ENCODE measurements around the gene C6orf136. TPM values are rescaled to one million over a fixed set of nuclear protein-coding genes. Genes with fewer than 3 reads are reported as not detected.
A peak's percentile ranks its signal among the peaks of the same experiment; 100 is the strongest.
"Not testable (repeated sequence)": the region's sequence is repeated elsewhere in the genome, so short reads cannot be mapped to it uniquely, and the experiment has no call there.

C6orf136 gene, protein sequence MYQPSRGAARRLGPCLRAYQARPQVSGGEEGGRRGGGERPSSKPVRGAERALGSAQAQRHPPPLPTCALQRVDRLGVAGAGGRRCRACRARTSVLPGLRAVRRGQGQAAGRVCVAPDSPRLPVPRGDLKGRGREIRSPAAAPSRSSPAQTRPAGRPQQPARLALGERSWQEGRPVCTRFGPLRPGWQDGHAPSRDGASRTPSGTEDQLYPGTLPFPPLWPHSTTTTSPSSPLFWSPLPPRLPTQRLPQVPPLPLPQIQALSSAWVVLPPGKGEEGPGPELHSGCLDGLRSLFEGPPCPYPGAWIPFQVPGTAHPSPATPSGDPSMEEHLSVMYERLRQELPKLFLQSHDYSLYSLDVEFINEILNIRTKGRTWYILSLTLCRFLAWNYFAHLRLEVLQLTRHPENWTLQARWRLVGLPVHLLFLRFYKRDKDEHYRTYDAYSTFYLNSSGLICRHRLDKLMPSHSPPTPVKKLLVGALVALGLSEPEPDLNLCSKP
- 16.1 TPM for polyA plus RNA-seq (ENCODE audit: insufficient read length)

DNA sequence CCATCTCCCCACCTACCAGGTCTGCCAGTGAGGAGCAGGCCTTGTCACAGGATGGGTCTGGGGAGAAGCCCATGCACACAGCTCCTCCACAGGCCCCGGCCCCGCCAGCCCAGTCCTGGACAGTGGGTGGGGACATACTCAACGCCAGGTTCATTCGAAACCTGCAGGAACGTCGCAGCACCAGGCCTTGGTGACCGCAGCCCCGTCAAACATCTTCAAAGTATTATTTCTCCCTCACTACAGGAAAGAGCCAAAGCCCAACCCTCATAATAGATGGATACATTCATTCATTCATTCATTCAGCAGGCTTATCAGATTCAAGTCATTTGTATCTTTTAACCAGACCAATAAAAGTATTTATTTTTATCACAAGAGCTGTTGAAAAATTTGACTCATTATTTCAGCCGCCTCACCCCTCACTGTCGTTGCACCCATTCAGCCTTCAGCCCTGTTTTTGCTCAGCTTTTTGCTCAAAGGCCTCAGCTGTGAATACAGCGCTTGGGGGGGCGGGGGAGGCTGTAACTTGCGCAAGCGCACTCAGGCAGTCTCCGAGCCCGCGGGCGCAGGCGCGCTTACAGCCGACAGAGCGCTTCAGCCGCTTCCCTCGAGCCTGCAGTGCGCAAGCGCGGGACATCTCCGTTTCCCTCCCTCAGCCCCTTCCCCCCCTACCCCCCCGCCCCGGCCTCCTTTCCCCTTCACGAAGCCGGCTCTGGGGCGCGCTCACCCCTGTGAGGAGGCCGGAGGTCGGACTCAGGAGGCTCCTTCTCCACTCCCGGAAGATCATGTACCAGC, at the start of gene C6orf136:
C6orf136 (plus strand) TSS at position 684 of the 792 bp plus-strand sequence; CDS start at position 783, 99 bp downstream.
- DNase-seq (ENCODE audit: low read depth) = peak; percentile 80

DNA sequence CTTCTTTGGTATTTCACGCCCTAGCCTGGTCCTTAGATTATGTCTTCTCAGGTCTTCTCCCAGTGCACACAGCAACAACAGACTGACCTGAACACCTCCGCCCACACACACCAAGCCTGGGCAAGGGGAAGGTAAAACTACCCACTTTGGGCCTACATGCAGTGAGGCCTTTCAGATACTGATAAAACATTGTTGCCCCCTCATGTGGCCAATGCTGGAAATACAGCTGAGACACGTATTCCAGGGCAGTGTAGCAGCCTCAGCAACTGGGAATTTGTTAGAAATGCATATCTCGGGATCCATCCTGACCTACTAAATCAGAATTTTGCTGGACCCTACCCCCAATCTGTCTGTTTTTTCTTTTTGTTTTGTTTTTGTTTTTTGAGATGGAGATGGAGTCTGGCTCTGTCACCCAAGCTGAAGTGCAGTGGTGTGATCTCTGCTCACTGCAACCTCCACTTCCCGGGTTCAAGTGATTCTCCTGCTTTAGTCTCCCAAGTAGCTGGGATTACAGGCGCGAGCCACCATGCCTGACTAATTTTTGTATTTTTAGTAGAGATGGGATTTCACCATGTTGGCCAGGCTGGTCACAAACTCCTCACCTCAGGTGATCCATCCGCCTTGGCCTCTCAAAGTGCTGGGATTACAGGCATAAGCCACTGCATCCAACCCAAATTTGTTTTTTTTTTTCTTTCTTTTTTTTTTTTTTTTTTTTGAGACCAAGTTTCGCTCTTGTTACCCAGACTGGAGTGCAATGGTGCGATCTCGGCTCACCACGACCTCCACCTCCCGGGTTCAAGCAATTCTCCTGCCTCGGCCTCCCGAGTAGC, 49.4 kb upstream of the C6orf136 start:
- DNase-seq (ENCODE audit: low read depth) = not testable (repeated sequence)

DNA sequence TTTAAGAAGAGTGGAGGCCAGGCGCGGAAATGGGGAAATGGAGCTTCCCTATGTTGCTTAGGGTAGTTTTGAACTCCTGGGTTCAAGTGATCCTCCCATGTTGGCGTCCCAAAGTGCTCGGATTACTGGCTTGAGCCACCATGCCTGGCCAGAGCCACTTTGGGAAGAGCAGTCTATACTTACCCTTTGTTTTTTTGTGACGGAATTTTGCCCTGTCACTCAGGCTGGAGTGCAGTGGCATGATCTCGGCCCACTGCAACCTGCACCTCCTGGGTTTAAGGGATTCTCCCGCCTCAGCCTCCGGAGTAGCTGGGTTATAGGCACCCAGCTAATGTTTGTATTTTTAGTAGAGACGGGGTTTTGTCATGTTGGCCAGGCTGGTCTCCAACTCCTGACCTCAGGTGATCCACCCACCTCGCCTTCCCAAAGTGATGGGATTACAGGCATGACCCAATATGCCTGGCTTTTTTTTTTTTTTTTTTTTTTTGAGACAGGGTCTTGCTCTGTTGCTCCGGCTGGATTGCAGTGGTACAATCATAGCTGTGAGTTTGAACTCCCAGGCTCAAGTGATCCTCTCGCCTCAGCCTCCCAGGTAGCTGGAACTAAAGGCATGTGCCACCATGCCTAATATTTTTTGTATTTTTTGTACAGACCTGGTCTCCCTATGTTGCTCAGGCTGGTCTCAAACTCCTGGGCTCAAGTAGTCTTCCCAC, 47.9 kb upstream of the C6orf136 start:
- no peak for DNase-seq (ENCODE audit: low read depth)

DNA sequence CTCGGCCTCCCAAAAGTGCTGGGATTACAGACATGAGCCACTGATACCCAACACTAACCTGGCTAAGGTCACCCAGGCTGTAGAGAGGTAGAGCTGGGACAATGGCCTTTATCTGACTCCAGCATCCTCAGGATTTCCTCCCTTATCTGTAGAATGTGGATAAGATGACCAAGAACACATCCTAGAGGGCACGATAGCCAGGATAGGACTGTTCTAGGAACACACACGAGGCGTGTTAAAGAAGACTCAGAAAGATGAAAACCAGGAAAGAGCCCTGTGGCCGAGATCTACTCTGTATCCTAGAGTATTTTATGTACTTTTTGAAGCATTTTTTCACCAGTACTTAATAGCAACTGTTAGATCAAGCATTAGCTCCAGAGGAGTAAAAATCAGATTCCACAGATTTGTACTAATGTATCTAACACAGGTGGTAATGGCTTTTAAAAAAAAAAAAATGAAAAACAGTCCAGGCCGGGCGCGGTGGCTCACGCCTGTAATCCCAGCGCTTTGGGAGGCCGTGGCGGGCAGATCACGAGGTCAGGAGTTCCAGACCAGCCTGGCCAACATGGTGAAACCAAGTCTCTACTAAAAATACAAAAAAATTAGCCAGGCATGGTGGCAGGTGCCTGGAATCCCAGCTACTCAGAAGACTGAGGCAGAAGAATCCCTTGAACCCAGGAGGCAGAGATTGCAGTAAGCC, 47.2 kb upstream of the C6orf136 start:
- DNase-seq (ENCODE audit: low read depth) = no peak

DNA sequence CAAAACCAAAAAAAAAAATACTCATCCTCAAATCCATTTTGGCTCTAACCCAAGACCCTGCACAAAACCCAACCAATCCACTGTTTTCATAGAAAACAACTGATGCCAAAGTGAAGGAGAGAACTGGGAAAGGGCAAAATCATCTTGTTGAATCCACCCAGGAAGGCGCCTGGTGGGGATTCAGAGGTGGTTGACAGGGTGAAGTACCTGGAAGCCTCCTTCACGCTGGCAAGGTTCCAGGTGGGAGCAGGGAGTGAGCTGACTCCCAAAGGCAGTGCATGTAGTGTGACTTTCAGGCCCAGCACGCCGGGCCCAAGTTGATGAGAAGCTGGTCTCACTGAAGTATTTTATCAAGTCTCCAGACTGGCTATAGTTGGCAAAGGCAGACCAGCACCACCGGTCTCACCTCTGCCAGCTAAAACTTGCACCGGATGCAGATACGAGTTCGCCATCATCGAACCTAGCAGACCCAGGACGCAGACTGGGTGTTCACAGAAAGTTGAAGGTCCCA, 46.4 kb upstream of the C6orf136 start:
- DNase-seq (ENCODE audit: low read depth) = no peak

DNA sequence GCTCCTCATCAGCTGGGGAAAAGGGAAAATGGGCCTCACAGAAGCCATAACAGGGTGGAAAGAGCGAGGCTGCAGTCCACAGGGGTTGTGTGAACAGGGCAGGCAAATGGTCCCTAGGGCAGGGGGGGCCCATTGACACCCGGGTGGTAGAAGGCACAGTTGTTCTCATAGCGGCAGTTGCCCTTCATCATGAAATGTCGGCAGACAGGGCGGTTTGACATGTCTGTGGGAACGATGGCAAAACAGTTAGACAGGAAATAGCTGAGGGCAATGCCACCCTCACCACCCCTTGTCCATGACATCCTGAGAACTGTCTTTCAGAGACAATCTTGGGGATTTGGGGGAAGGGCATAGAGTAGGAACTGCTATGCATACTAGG, 45.5 kb upstream of the C6orf136 start:
- DNase-seq (ENCODE audit: low read depth) = no peak

DNA sequence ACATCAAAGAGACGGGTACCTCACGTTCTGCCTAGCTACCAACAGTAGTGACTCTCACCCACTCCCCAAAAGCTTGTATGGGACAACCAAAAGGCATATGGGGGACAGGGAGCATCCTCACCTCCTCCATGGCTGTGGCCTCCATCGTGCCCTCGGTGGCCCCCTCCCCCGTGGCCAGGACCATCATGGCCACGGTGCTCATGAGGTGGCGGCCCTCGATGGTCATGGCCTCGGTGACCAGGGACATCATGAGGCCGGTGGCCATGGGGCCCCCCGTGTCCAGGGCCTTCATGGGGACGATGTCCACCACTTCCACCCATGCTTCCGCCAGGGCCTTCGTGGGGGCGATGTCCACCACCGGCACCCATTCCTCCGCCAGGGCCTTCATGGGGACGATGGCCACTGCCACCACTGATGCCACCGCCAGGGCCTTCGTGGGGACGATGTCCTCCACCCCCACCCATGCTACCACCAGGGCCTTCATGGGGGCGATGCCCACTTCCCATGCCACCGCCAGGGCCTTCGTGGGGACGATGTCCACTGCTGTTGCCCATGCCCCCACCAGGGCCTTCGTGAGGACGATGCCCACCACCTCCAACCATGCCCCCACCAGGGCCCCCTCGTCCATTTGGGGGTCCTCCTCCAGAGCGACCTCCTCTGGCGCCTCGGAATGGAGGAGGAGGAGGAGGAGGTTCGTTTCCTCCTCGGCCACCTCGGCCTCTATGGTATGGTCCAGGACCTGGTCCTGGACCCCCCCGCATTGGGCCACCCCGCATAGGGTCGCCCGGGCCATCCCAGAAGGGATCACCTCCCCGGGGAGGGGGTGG, 44.9 kb upstream of the C6orf136 start:
- DNase-seq (ENCODE audit: low read depth) = no peak

DNA sequence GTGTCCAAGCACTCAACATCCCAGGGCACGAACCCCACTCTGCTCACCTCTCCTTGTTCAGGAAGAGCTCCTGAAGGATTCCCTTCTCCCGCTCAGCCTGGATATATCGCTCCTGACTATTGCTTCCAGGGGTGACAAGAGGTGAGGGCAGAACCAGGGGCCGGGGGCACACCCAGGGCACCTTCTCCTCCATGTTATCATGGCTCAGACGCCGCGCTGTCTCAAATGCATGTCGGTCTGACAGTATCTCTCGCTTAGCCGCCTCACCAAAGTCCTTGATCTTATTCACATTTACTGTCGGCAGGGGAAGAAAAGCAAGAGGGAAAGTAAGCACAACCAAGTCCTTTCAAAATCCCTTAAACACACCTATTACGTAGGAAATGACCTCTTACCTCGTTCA, 43.0 kb upstream of the C6orf136 start:
- no peak for DNase-seq (ENCODE audit: low read depth)

DNA sequence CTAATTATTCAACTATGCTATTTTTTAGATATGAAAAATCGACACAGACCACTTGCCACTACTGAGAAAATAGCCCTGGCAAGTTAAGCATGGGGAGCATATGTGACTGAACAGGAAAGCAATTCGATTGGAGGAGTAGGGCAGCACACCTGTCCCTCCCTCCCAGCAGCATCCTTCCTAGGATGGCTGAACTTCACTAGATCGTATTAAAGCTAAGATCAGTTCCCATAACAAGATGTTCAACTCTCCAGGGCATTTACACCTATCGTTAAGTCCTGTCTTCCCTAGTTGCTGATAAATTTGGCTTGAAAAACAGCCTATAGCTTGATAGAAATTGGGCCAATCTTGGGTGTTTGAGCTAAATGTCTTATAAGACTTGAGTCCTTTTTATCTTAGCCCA, 36.9 kb upstream of the C6orf136 start:
- no peak for DNase-seq (ENCODE audit: low read depth)

DNA sequence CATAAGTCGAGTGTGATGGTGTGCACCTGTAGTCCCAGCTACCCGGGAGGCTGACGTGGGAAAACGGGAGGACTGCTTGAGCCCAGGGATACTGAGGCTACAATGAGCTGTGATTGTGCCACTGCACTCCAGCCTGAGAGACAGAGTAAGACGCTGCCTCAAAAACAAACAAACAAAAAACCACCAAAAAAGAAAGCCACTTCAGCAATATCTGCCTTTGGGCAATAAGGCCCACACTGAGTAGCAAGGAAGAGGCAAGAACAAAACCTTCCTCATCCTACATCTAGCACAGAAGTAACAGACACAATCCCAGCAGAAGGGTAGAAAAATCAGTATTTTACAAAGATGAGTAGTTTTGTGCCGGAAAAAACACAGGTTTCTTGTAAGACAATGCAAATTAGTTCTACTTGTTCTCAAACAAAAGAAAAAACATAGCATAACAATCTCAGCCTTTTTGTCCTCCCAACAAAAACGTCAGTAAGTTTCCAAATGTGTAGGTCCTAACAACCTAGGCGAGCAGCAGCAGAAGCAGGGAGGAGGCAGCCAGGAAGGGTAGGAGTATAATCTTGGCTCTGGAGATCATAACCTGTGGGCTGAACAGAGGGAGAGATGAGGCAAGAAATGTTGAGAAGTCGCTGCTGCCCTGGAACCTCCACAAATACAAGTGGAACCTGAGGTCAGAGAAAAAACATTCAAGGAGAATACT, 35.6 kb upstream of the C6orf136 start:
- no peak for DNase-seq (ENCODE audit: low read depth)

DNA sequence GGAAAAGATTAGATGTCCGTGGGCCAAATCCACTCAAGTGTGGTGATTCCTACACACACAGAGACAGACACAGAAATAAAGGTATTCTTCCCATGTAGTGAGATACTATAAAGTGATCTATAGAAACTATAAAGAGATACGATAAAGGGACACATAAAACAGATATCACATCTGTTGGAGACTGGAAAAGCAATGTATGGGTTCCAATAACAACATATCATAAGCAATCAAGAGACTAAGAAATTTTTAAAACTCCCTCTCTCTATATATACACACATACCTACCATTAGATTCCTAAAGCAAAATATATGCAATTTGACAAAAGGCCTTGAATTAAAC, 35.1 kb upstream of the C6orf136 start:
- no peak for DNase-seq (ENCODE audit: low read depth)

DNA sequence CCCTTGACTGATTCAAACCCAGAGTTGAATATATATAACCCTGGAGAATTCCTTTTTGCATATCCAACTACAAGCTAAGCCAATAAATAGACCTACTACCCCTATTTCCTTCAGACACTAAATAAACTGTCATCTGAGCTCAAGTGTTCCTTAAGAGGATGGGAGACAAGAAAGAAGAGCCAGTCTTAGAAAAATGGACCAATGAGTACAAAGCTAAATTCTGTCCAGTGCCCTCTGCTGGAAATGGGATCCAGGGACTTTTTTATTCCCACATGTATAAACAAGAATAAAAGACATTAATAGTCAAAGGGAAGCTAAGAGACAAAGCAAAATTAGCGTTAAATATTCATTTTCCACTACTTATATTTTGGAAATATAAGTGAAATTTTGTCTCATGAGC, 34.7 kb upstream of the C6orf136 start:
- no peak for DNase-seq (ENCODE audit: low read depth)

DNA sequence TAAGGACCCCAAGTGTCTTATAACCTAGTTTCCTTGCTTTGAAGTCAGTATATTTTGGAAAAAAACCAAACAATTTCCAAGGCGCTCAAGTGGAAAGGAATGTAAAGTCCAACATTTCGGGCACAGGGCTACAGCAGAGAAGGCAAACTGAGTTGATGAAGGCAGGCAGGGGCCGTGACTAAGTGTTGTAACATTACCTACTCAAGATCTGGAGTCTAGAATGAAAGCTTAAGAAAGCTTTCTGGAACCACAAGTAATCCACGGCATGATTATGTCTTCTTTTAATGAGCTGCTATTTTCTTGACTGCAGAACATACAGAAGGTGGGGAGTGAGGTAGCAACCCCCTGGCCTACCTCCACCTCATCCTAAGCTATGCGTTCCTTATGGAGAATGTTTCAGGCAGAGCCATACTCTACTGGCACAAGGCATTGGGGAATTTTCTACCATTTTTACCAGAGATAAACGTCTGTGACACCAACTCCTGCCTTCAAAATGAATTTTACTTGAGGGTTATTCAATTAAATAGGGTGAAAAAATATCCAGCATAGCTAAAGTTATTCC, 34.2 kb upstream of the C6orf136 start:
- no peak for DNase-seq (ENCODE audit: low read depth)

DNA sequence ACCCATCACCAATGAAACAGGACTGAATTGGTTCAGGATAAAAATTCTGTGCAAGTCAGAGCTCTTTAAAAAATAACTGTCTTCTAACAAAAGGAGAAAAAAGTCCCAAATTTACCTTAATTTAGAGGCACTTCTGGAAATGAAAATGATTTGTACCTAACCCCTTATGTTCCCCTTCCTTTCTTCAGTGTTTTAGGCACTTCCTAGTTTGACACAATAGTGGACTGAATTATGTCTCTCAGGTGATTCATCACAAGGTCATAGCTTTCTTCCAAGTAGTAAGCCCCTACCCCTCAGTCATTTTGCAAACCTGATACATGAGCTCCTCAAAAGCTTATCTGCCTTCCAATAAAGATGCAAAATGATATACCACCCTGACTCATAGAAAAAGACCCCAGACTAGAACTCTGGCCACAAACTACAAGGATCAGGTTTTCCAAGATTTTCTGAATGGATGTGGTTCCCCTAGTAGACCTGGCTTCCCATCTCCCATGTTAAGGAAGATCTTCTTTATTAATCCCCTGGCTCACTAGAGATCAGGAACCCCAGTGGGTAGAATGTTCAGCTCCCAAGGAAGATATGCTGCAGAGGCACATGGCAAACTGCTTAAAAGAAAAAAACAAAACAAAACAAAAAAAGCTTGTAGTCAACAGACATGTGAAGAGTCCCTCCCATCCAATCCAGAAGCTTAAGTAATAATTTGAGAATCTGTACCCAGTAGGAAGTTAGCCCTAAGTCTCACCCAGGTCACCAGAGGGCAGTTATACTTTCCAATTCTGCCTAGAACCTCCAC, 33.5 kb upstream of the C6orf136 start:
- no peak for DNase-seq (ENCODE audit: low read depth)

DNA sequence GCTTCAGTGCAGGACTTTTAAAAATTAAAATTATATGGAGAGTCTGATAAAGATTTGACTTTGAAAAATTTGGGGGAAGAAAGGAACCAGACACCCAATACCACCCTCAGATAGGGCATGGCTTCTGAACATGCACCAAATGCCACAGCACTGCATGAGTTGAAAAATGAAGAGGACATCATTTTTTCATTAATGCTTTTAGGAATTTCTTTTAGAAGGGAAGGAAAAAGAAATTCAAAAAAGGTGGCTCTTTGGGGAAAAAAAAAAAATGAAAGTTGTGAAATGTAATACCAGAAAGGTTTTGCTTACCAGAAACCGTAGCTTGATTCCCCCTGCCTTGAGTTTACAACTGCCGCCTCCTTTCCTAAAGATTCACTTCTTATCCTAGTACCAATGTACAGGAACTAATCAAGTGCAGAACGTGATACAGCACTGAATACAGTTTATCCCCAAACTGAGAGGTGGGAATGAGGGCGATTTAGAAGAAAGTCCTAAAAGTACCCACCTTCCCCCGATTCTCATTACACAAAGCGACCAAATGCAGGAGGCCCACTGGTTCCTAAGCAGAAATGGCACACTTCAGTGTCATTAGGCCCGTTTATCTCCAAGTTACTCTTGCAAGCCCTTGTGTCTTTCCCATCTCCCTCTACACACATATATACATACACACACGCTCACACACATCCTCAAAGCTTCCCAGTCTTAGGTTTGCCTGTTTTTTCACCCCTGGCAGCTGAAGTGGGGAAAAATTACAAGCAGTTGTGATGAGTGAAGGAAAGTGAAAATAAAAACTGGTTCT, 32.7 kb upstream of the C6orf136 start:
- DNase-seq (ENCODE audit: low read depth) = no peak

DNA sequence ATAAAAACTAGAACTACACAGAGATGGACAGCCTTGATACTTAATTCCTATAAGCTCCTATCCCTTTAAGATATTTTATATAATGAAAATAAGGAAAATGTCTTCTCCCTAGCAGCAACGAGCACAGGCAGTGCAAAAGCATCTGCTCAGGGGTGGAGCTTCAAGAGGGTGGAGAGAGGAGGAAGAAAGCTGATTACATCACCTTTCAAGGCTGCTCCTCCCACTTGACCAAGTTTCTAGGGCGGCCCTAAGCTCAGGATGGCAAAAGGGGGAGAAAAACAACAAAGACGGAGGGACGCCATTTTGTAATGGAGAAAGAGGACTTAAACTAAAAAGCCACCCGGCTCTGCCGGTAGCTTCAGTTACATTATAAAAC, 32.1 kb upstream of the C6orf136 start:
- peak; percentile 98 for DNase-seq (ENCODE audit: low read depth)

Measured in forelimb muscle (tissue), 1 donor.